Peyer's patch (tissue), 4 donors: ENCODE results near the gene BEGAIN.

Source experiments
- CTCF ChIP-seq, 6 experiments: fragments of 450-650 bp in 4 of 6; fragments of 200-600 bp in 2 of 6; sonication (generic) in 1 of 6; IDR thresholded peaks; one replicate each; pipeline ENCODE4 v1.5.1; 2017 to 2019; ENCODE audit warnings: antibody characterized with exemption in 6 of 6, mild to moderate bottlenecking in 3 of 6, moderate library complexity in 1 of 6
- POLR2A ChIP-seq, 2 donors: fragments of 450-650 bp; IDR thresholded peaks; one replicate each; pipeline ENCODE4 v1.5.1; 2017; ENCODE audit warnings: antibody characterized with exemption in 2 of 2, mild to moderate bottlenecking in 2 of 2, moderate library complexity in 2 of 2

GRCh38 chr14:100614803-100615202 lies 27.6 kb upstream of the BEGAIN start:
- TF ChIP-seq CTCF (IDR thresholded peaks at IDR 0.05) (no peak), POLR2A (IDR thresholded peaks at IDR 0.05) (no peak)
